Duodenal mucosa (tissue), 2 donors: Measurements from ENCODE around the gene TMEM260.
"Not testable (repeated sequence)": the region's sequence is repeated elsewhere in the genome, so short reads cannot be mapped to it uniquely, and the experiment has no call there.

Experiments used
- H3K27ac ChIP-seq: one replicate; pipeline ENCODE4 v1.7.0; 2013; ENCODE audit warnings: low read depth, low read length
- H3K27me3 ChIP-seq, 2 donors: one replicate each; pipeline ENCODE4 v1.7.0; 2013; ENCODE audit warnings: low read length in 2 of 2, control low read depth in 1 of 2; ENCODE audit not compliant: insufficient read depth in 2 of 2, control insufficient read depth in 1 of 2
- H3K36me3 ChIP-seq, 2 donors: one replicate each; pipeline ENCODE4 v1.7.0; 2013; ENCODE audit warnings: low read length in 2 of 2, control low read depth in 1 of 2; ENCODE audit not compliant: insufficient read depth in 2 of 2, control insufficient read depth in 1 of 2
- H3K4me1 ChIP-seq, 2 donors: one replicate each; pipeline ENCODE4 v1.7.0; 2013; ENCODE audit warnings: low read length in 2 of 2, control low read depth in 1 of 2; ENCODE audit not compliant: insufficient read depth in 2 of 2, control insufficient read depth in 1 of 2
- H3K4me3 ChIP-seq, 2 donors: one replicate each; pipeline ENCODE4 v1.7.0; 2013; ENCODE audit warnings: low read length in 2 of 2, low read depth in 1 of 2
- H3K9ac ChIP-seq, 2 donors: one replicate each; pipeline ENCODE4 v1.7.0; 2013; ENCODE audit warnings: low read length in 2 of 2, low read depth in 1 of 2
- H3K9me3 ChIP-seq, 2 donors: one replicate each; pipeline ENCODE4 v1.7.0; 2013; ENCODE audit warnings: low read length in 2 of 2, control low read depth in 1 of 2; ENCODE audit not compliant: control insufficient read depth in 1 of 2

Gene TMEM260

DNA sequence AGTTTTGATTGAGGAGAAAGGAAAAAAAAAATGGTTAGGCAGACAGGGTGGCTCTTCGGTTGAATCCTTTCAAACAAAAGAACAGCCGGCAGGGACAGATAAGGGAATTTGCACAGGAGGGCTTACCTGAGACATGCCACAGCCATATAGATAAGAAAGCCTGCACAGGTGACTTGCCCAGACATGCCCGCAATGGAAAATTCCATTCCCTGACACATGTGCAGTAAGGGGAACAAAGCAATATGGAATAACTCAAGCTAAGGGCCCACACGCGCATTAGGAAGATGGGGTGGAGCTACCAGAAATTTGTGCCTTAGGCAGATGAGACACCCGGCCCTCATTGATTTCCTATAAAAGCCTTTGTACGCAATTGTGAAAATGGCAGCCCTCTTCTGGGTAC lies 86.7 kb downstream of the TMEM260 start:
- no peaks in the 10 kb centered on the region for H3K27me3 ChIP-seq
- H3K9me3 ChIP-seq, result peaks cover 0 to 4% of the 10 kb centered on the region in 2 donors
- H3K4me3 ChIP-seq, result no peak overlapping the region
- no peaks in the 10 kb centered on the region for H3K36me3 ChIP-seq
- no peak overlapping the region for H3K9ac ChIP-seq
- H3K27ac ChIP-seq, result no peak overlapping the region
- H3K4me1 ChIP-seq, result no peaks in the 10 kb centered on the region

DNA sequence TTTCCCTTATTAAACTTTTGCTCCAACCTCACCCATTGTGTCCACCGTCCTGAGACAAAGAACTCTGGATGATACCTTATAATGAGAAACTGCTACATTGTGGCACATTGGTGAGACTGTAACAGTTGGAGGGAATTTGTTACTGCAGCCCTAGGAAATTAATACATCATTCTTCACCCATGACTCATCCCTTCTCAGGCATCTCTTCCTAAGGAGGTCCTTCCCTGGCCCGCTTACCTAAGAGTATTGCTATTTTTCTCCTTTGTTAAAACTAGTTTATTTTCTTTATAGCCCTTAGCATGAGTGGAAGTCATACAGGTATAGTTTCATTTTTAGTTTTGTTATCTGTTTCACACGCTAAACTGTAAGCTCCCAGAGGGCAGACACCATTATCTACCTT lies 87.1 kb downstream of the TMEM260 start:
- Histone ChIP-seq H3K4me1 (no peaks in the 10 kb centered on the region), H3K36me3 (no peaks in the 10 kb centered on the region), H3K9me3 (peaks cover 0 to 4% of the 10 kb centered on the region in 2 donors), H3K9ac (no peak overlapping the region), H3K27ac (no peak overlapping the region), H3K27me3 (no peaks in the 10 kb centered on the region), H3K4me3 (no peak overlapping the region)

DNA sequence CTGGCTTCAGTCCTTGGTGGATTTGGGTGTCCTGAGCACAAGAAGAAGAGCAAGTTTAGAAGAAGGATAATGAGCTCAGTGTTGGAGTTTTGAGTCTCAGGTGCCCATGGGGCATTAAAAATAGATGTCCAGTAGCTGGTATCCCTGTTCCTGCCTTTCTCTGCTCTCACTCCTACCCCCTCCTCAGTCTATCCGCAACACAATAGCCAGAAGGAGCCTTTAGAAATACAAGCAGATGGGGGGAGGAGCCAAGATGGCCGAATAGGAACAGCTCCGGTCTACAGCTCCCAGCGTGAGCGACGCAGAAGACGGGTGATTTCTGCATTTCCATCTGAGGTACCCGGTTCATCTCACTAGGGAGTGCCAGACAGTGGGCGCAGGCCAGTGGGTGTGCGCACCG lies 87.7 kb downstream of the TMEM260 start:
- not testable (repeated sequence) for H3K4me3 ChIP-seq, H3K27me3 ChIP-seq, H3K9ac ChIP-seq, H3K9me3 ChIP-seq, H3K36me3 ChIP-seq, H3K4me1 ChIP-seq, H3K27ac ChIP-seq

DNA sequence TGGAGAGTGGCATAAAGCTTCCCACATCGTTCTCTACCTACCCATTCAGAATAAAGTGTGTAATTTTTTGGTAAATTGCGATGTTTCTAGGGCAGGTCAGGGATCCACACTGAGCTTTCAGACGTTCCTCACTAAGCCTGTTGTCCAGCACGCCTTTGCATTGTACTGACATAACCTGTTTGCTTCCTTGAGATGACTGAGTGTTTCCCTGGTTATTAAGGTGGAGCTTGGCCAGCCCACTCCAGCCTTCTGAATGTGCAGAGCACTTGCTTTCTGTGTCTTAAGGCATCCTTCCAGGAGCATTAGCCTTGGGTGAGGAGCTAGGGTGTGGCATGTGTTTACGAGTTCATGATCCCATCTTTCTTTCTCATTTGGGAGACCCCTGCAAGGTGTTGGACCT lies 96.4 kb downstream of the TMEM260 start:
- no peaks in the 10 kb centered on the region for H3K36me3 ChIP-seq
- no peak overlapping the region for H3K9ac ChIP-seq
- H3K27me3 ChIP-seq, result no peaks in the 10 kb centered on the region

DNA sequence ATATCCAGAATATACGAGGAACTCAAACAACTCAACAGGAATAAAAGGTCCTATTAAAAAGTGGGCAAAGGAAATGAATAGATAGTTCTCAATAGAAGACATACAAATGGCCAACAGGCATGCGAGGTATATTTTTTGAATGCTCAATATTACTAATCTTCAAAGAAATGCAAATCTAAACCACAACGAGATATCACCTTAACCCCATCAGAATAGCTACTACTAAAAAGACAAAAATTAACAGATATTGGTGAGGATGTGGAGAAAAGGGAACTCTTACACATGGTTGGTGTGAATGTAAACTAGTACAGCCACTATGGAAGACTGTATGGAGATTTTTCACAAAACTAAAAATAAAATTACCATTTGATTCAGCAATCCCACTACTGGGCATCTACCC lies 99.2 kb downstream of the TMEM260 start:
- no peaks in the 10 kb centered on the region for H3K9me3 ChIP-seq
- H3K4me3 ChIP-seq, result no peak overlapping the region
- no peaks in the 10 kb centered on the region for H3K27me3 ChIP-seq
- no peak overlapping the region for H3K27ac ChIP-seq
- H3K36me3 ChIP-seq, result no peaks in the 10 kb centered on the region
- H3K4me1 ChIP-seq, result no peaks in the 10 kb centered on the region
- no peak overlapping the region for H3K9ac ChIP-seq

More for the DNA sequence above, 96.4 kb downstream of the TMEM260 start:
- Histone ChIP-seq H3K27ac (no peak overlapping the region), H3K9me3 (no peaks in the 10 kb centered on the region), H3K4me3 (no peak overlapping the region), H3K4me1 (no peaks in the 10 kb centered on the region)

DNA sequence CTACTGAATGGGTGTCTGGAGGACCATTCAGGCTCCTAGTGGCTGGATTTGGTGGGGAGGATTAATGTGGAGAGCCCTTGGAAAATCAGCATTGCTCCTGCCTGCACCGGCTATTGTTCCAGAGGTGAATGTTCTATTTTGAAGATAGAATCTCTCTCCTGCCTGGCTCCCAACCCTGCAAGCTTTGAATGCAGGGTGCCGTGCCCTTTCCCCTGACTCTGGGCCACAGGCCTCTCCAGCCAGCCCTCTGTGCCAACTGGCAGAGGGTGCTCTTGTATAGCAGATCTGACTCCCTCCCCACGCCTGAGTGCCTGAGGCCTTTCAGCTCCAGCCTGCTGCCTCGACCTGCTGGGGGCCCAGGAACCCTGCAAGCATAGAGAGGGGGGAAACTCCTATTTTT lies 106.8 kb downstream of the TMEM260 start:
- Histone ChIP-seq H3K4me3 (no peak overlapping the region), H3K9ac (no peak overlapping the region), H3K36me3 (no peaks in the 10 kb centered on the region), H3K27ac (no peak overlapping the region), H3K27me3 (no peaks in the 10 kb centered on the region), H3K4me1 (no peaks in the 10 kb centered on the region), H3K9me3 (no peaks in the 10 kb centered on the region)

DNA sequence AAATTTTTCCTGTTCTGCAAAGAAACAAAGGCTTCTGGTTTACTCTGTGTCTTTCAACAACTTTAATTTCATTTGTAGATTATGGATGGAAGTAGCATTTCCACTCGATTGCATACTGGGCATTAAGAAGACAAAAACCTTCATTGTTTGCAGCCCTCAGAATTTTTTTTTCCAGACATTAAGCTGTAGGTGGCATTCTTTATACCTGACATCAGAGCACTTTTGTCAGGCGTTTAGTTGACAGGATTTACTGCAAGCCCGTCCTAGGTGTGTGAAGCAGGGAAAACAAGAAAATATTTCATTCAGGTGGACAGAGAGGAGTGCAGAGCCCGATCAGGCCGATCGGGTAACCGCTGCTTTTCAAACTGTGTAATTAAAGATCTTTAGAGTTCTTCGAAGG lies 107.5 kb downstream of the TMEM260 start:
- Histone ChIP-seq H3K9ac (no peak overlapping the region), H3K27ac (no peak overlapping the region), H3K36me3 (no peaks in the 10 kb centered on the region), H3K4me3 (no peak overlapping the region), H3K4me1 (no peaks in the 10 kb centered on the region), H3K27me3 (no peaks in the 10 kb centered on the region), H3K9me3 (no peaks in the 10 kb centered on the region)

DNA sequence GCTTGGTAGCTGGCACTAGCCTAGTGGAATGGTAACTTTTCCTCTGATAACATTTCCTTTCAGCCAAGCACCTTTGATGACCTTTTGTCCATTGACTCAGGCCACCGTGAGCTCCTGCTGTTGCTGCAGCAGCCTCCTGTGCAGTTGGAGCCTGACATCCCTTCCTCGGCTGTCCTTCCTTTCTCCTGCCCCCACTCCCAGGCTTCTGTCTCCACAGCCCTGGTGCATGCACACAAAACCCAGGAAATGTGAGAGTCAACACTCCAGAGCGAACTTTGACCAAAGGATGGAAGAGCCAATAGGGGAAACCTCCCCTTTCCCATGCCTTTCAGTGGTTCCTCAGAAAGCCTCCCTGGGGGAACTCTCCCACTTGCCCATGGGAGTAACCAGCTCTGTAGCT lies 115.0 kb downstream of the TMEM260 start:
- Histone ChIP-seq H3K4me3 (no peak overlapping the region), H3K27ac (no peak overlapping the region), H3K4me1 (no peaks in the 10 kb centered on the region), H3K9me3 (no peaks in the 10 kb centered on the region), H3K27me3 (no peaks in the 10 kb centered on the region), H3K9ac (no peak overlapping the region), H3K36me3 (no peaks in the 10 kb centered on the region)

DNA sequence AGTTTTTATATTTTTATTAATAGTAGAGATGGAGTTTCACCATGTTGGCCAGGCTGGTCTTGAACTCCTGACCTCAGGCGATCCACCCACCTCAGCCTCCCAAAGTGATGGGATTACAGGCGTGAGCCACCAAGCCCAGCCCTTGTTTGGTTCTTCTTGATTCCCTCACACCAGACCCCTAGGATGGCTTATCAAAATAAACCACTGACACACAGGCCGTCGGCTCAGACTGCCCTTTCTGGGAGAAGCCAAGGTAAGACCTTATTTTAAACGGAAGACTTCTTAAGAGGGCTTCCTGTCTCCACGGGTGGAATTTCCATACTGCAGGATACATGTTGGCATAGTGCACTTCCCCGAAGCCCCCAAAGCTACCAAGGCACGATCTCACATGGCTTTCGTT lies 115.6 kb downstream of the TMEM260 start:
- H3K4me1 ChIP-seq, H3K9me3 ChIP-seq, H3K27me3 ChIP-seq, H3K4me3 ChIP-seq, H3K27ac ChIP-seq, H3K36me3 ChIP-seq, H3K9ac ChIP-seq: not testable (repeated sequence)
